HG03378 (cell line): Measurements from ENCODE around the gene ZCCHC14.

Source experiments
- ATAC-seq: cut with Tn5 transposase; IDR thresholded peaks from one replicate; pipeline ENCODE4 v1.9.1; 2021; ENCODE audit warnings: mild to moderate bottlenecking, moderate library complexity; ENCODE audit not compliant: unreplicated experiment

The ZCCHC14 gene

DNA sequence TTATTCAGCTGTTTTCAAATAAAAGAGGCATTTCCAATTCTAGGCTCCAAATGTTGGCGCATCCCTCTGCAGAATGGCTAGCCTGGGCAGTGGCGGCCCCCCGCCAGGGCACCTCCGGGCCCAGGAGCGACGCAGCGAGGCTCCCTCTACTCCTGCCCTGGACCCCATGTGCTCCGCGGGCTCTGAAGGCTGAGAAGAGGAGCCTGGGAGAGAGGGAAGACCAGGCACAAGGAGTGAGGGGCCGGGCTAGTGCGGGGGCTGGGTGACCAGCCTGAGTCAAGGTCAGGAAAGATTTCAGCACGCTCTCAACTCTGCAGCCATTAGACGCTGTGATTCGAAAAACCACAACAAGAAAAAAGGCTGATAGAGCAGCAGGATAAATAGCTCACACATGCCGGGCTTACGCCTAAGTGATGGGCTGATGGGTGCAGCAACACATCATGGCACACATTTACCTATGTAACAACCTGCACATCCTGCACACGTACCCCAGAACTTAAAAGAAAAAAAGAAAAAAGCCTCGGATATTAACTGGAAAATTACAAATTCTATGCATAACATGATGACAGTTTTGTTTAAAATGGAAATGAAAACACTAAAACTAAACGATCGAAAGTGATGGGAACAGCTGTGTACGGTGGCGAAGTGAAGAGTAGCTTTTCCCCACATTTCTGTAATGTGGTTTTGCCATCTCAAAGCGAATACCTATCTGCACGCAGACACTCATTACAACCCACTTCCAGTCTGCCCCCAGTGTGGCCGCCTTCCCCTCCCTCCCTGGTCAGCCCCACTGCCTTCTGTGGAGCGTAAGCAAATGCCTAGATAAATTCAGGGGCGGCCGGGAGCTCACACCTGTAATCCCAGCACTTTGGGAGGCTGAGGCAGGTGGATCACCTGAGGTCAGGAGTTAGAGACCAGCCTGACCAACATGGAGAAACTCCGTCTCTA lies 56.3 kb downstream of the ZCCHC14 start:
- no peak for ATAC-seq

DNA sequence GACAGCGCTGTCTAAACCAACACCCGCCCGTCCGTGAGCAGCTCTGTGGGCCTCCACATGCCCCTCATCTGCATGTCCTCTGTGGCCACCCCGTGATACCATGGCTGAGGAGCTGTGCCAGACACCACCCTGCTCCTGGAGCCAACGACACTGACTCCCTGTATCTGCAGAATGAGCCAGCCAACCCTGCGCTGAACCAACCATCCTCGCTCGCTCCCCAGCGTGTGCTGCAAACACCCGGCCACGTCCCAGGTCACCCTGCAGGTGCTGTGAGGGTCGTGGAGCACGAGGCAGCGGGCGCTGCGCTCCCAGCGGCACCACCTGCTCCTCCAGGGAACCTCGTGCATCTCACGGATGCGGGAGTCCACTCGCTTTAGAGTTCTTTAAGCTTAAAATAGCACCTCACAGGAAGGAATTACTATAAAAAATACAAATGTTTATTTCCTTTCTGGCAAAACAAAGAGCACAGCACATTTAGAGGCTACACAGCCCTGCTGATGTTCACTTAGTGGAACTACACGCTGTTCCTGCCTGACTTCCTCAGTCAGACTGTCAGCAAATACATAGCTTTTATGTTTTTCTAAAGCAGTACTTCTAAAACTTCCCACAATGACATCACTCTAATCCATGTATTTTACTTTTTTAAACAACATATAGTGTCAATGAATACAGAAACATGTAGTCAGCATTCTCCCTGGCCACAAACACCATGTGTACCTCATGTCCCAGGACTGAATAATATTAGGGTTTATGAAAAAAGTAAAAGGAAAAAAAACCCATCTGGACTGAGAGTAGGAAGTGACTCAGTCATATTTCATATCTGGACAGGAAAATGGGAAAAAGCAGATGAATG lies 57.2 kb downstream of the ZCCHC14 start:
- ATAC-seq = no peak

DNA sequence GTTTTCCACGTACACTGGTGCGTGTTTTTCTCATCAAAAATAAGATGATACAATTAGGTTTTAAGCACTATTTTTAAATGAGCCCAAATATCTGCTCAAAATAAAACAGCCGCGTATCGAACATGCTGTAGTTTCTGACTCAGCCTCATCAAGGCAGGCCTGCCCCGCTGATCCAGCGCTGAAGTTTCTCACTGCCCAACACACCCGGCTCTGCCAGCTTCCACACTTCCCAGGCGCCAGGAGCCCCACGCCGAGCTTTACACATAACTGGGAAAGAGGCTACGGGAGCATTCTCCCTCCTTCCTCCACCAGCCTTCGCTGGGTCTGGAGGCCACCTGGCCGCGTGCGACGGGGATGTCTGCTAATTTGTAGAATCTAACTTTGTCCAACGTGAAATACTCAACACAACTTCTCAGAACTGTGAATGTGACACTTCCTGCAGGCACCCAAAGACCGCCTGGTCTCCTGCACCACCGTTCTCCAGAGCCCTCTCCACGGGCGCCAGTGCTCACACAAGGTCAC lies 58.6 kb downstream of the ZCCHC14 start:
- ATAC-seq = no peak

DNA sequence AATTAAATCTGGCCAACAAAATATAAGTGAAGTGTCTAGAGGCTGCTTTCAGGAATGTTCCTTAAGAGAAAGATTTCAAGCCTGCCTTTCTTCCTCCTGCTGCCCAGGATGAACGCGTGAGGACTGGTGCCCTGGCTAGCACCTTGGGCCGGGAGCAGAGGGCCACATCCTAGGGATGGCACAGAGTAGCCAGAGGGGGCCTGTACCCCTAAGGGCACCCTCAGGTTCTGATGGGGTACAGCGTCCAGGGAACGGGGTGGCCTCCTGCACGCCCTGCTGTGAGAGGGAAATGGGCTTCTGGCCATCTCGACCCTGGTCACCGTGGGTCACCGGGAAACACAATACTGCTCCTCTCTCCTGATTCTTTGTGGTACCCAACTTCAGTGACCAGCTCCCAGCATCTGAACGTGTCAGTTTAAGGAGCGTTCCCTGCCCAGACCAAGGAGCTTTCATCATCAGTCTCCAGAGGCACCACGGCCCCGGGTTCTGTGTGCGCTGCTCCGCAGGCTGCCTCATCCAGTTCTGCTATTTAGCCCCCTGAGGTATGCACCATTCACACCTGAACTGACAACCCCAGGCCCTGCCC lies 60.4 kb downstream of the ZCCHC14 start:
- ATAC-seq = no peak

DNA sequence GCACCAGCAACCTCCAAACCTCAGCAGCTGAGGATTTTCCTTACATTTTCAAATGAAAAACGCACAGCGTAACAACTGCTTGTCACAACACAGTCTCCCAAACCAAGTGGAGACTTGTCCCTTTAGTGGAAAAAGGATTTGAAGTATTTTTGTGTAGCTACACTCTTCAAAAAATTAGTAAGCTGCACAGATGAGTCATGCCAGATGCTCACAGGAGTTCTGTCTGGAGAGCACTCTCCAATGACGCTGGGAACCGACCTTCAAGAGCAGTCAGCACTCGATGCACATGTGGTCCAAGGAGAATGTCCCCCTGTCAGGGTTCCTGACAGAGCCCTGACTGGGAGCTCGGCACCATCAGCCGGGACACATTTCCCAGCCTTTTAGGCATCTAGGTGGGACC lies 60.9 kb downstream of the ZCCHC14 start:
- ATAC-seq = no peak

DNA sequence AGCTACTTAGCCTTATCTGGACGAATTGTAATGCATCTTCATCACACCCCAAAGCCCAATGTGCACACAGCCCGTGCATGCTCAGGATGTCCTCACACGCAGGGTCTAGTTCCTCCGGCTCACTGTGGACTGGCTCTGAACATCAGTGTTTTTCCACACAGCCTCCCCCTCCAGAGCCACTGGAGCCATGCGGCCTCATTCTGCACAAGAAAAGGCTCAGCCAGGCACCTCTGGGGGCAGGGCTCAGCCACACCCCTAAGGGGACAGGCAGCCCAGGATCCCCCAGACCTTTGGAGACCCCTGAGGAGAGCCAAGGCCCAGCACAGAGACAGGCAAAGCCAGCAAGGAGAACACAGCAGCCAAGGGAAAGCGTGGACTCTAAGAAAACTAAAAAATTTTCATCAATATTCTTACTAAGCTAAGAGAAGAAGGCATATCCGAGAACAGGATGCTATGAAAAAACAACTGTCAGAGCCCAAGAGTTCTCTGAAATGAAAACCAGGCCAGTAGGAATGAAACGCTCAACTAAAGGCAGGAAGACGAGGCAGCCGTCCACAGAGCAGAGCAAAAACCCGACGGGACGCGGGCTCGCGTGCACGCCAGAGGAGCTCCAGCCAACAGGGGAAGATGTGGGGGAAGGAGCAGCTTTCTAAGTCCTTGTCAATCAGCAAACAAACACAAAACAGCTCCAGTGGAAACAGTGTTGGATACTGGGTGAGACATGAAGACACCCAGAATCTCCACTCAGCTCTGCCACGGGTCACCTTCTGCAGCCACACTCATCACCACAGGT lies 66.2 kb downstream of the ZCCHC14 start:
- no peak for ATAC-seq

DNA sequence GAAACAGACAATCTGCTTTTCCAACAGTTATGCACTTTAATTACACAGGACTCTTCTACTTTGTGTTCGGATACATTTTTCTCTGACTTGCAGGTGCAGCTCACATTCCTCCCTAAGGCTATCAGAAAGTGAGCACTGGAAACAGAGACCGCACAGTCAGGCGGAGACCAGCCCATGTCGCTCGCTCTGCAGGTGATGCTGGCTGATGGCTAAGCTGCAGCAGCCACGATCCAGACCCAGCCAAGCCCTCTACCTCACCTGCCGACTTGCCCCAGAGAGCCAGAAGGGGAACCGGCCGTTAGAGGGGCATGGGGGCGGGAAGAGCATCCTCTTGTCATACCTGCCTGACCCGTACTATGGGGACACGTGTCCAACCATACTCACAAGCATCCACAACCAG lies 66.9 kb downstream of the ZCCHC14 start:
- ATAC-seq = no peak

DNA sequence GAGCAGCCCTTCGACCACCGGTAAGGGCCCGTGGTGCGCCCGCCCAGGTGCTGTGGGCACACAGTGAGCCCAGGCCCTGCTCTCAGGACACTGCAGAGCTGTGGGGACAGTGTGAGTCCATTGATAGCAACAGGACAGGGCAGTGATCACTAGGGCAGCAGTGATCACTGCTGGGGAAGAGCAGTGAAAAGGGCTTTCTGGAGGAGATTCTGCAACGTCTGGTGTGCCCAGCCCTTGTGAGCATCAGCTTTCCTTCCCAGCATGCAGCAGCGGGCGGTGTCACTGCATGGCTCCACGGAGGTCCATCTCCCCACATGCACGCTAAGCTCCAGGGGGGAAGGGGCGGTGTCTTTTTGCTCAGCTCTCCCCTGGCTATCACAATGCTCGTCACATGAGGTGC lies 68.6 kb downstream of the ZCCHC14 start:
- no peak for ATAC-seq

DNA sequence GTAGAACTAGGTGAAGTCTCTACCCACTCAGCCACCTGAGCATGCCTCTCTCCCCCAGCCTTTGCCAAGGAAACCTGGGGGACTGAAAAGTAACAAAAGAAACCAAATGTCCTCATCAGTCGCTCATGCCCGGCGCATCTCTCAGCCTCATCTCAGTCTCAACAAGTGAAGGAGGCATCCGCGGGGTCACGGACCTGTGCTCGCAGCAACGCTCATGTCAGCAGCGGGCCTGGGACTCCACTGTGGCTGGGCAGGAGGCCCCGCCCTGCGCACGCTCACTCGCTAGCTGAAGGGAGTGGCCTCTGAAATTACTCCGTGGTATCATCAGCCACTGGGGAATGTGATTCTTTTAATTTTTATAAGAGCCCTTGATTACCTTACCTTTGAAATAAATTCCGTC lies 69.4 kb downstream of the ZCCHC14 start:
- ATAC-seq = no peak

DNA sequence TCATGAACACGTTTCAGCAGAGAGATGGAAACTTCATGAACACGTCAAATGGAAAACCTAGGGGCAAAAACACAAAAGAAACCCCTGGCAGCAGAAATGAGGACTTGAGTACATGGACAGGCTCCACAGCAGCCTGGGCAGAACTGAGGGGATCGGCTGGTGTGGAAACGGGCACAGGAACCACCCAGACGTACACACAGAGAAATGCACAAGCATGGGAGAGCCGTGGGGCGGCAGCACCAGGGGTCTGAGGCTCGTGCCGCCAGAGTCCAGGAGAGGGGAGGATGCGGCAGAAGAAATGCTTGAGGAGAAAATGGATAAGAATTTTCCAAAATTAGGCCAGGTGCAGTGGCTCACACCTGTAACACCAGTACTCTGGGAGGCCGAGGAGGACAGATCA lies 70.7 kb downstream of the ZCCHC14 start:
- no peak for ATAC-seq

DNA sequence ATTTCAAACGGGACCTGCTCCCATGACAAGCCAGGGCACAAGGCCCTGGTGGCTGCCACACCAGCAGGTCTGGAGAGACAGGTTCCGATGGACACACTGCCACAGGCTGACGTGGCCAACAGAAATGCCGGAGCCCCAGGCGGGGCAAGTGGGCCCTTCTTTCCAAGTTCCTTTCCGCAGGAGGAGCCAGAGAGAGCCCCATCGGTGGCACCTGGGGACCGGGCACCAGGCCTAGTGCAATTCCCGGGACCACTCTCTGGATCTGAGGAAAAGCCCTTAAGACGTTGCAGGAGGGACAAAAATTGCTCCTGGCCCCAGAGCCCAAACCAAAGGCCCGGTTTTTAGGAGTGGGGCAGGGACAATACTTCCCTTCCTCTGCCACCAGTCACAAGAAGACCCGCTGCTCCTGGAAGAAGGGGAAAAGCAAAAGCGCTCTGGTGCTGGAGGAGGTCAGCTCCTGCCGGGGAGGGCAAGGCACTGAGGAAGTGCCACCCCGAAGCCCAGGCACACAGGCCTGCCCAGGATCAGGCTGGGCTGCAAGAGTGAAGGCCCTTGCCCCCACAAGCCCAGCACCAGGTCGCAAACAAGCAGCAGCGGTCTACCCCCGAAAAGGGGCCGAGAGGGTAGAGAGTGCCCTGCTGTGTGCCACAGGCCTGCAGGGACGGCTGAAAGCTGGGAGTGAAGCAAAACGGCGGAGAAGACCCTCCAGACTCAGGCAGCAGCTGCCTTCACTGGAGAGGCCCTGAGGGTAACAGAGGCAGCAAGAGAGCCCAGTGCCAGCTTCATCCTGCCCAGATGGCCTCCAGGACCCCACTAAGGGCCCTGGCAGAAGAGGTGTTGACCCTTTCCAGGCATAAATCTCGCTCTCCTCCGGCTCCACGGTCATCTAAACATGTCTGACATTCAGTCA lies 71.6 kb downstream of the ZCCHC14 start:
- no peak for ATAC-seq

DNA sequence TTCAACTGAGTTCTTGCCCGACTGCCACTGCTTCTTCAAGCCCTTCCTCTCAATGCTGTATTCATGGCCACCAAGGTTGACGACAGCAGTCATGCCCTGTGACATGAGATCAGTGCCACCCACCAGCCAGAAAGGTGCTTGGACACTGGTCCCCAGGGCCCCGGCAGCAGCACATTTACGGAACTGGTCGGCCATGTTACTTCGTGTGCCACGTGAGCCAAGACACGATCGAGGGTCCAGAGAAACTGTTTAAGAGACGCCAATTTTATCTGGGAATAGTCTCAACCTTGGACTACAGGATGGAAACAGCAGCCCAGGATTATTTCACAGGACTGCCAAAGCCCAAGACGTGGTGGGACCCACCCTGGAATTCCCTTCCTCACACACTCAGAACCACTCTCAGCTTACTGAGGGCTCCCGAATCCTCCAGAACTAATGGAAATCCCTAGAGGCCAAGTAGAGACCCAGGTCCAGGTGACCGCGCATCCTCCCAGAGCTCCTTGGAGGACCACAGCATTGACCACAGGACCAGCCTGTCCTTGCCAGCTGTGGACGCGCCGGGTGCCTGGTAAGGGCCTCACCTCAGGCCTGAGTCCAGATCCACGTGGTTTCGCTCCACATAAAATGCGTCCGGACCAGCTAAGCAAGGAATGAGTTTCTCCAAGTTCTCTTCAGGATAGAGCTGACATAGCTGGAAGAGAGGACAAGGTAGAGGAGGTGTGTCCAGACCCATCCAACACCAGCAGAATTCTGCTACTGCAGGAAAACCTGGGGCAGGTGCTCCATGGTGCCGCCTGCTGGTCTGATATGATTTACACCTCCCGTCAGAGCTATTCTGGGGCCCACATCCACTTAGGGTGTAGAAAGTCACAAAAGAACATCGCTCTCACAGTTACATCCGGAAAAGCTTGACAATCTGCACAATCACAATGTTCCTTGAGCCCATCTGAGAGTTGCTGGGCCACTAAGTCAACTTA lies 72.5 kb downstream of the ZCCHC14 start:
- no peak for ATAC-seq

DNA sequence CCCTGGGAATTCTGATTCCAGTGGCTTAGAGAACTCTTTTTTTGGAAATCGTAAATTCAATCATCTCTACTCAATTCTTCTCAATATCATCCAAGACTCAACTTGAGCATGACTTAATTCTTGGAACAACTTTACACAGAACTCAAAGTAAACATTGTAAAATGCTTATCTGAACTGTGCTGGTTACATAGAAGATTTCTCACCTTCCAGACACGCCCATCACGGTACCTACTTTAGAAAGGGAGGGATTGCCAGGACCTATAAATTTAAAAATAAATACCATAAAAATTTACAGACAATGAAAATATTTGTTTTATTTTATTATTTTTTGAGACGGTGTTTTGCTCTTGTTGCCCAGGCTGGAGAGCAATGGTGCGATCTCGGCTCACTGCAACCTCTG lies 74.2 kb downstream of the ZCCHC14 start:
- ATAC-seq = no peak

DNA sequence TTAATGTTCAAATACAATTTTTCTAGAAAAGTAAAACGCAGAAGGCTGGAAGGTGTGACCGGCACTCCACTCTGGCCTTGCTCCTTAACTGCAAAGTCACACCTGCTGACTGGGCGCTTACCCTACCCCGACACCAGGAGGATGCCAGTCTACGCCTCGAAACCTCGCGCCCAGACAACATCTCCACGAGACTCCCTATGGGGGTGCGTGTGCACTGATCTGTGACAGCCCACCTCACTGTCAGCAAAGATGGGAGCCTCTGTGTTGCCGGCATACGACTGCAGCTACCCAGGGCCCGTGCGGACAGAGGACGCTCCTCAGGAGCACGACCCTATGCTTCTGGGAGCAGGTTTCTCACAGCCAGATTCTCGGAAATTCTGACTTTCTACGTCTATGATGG lies 74.6 kb downstream of the ZCCHC14 start:
- ATAC-seq = no peak

DNA sequence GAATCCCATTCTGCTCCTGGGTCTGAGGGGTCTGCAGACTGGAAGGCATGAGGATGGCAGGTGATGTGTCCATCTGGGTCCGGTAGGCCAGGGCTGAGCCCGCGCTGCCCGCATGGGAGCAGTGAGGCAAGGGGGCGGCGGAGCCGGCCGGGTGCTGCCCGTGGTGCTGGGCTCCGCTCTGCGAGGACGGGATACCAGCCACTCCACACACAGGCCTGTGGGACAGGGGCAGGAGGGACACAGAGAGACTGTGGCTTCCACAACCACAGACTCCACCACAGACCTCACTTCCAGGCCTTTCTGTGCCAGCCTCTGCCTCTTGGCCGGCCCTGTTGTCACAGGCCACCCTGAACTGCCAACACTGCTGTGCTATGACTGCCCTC lies 75.3 kb downstream of the ZCCHC14 start:
- no peak for ATAC-seq

DNA sequence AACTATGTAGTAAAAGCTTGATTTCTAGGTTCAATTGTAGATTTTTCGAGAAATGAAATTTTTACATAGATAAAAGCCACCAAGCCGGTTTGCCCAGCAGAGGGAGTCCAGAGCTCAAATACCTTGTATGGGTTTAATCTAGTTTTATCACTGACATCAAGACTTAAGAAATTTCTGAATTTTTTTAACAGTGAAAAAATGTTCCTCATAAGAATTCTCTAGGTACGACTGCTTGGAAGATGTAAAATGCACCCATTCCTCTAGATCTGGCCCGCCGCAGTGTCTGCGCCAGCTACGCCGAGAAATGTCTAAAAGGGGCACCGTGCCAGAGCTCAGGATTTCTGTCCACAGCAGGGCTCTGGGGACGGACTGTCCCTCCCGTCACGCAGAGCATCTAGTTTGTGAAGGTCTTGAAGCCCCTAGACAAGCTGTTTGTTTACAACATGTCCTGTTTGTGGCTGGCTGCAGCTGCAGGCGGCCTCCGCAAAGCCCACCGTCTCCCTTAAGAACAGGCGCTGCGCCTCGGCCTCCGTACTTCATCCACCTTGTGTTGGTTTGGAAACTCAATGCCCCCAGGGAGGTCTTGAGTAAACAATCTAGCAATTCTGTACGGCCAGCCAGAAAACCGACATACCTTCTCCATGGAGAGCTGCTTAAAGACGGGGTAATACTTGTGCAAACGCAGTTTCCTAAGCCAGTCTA lies 75.8 kb downstream of the ZCCHC14 start:
- ATAC-seq = no peak

DNA sequence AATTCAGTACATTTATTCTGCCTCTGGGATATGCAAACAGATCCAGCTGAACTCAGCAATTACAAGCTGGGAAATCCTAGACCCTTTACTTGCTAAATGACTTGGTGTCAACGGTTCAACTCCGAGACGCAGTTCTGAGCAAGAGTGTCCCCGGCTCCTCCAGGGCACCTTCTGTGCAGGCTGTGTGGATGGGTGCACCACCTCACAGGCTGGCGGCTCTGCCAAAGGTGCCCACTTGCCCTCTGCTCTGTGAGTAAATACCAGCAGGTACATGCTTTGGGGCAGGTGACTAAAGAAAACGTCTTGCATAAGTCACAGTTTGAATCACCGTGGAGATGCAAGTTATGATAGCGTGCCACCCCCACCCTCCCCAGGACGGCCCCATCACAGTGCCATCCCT lies 77.4 kb downstream of the ZCCHC14 start:
- no peak for ATAC-seq

DNA sequence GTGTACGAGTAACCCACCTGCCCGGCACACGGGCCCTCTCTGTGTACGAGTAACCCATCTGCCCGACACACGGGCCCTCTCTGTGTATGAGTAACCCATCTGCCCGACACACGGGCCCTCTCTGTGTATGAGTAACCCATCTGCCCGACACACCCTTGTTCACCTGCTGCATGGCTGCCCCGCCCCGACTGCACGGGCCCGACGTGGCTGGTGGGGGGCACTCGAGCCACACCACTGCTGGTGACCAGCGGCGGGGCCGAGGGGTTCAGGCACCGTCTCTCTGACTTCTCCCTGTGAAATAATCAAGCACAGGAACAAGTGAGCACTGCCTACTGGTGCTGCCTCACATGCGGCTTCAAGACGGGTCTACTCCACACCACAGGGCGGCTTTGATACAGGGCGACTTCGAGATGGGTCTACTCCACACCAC lies 78.6 kb downstream of the ZCCHC14 start:
- ATAC-seq = no peak
